Activated CD4-positive, alpha-beta T cell treated with anti-CD3 and anti-CD28 coated beads, Interleukin-2, Interleukin-4, amounts not matched to agents 100 ng/mL and 50 ng/mL, durations not matched to agents 16 hours and 8 hours (primary cell): ENCODE measurements around the gene ASPHD2.
A peak's percentile ranks its signal among the peaks of the same experiment; 100 is the strongest.
"Not testable (repeated sequence)": the region's sequence is repeated elsewhere in the genome, so short reads cannot be mapped to it uniquely, and the experiment has no call there.

Source experiments
- DNase-seq: peaks from one replicate; pipeline ENCODE4 v3.0.0-alpha.2; 2020; ENCODE audit warnings: low spot score

The ASPHD2 gene

DNA sequence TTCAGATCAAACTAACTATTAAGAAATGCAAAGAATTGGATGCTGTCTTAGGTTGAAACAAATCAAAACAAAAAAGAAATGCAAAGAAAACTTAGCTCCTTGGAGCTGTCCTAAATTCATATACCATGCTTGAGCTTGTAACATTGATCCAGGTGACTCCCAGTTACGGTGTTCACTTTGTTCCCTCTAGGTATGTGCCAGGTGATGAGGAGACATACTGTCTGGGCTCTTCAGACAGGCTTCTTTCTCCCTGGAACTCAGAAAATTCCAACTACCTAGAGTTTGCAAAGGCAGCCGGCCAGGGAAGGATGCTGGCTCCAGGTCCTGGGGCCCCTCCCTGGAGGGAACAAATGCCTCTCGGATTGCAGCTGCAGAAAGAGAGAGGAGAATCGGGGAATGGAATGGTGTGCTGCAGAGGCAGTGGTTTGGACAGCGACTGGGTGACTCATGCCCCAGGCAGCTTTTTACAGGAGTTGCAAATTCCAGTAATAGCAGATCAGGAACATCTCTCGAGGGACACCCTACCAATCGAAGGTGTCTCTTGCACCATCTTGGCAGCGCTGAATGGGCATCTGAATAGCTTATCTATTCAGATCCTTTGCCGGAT lies 12.3 kb upstream of the ASPHD2 start:
- DNase-seq, result no peak

DNA sequence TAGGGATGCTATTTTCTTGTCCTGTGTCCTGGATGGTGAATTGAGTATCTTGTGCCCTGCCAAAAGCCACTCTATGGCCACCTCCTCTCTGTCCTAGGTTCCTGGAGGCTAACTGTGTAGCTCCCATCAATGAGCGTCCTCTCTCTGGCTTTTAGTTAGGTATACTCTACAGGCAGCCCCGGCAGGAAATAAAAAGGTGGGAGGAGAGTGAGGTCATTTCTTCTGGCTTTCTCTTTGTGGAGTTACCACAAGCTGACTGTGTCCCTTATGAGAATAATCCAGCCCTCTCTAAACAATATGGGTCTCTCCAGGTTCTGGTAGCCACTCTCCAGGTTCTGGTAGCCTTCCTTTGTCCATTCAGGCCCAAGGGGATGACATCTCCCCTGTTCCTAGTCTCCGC lies 11.7 kb upstream of the ASPHD2 start:
- DNase-seq, result no peak

DNA sequence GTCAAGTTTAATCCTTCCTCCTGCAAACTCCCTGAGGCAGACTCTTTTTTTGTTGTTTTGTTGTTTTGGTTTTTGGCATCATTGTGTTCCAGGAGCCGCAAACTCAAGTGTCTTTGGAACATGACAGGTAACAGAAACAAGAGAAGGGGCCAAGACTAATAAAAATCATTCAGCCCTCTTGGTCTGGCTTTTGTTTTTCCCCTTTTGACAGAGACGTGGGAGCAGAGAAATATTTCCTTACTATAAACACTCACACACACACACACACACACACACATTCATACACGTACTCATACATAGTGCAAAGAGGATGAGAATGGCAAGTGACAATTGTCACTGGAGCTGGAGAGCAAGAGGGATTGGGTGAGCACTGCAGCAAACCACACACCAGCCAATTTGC lies 10.4 kb upstream of the ASPHD2 start:
- DNase-seq, result no peak

DNA sequence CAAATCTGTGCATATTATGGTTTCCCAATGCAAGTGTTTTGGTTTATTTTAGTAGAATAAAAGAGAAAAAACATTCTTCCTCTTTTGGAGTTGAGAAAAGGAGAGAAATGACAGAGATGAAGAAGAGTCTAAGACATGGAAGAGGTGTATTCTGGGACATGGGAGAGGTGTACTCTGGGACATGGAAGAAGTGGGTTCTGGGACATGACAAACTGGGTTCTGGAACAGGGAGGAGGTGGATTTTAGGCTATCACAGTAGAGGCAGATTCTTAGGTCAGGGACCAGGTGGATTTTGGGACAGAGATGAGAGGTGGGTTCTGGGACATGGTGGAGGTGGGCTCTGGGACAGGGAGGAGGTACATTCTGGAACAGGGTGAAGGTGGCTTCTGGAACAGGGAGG lies 2.1 kb upstream of the ASPHD2 start:
- DNase-seq, result no peak

DNA sequence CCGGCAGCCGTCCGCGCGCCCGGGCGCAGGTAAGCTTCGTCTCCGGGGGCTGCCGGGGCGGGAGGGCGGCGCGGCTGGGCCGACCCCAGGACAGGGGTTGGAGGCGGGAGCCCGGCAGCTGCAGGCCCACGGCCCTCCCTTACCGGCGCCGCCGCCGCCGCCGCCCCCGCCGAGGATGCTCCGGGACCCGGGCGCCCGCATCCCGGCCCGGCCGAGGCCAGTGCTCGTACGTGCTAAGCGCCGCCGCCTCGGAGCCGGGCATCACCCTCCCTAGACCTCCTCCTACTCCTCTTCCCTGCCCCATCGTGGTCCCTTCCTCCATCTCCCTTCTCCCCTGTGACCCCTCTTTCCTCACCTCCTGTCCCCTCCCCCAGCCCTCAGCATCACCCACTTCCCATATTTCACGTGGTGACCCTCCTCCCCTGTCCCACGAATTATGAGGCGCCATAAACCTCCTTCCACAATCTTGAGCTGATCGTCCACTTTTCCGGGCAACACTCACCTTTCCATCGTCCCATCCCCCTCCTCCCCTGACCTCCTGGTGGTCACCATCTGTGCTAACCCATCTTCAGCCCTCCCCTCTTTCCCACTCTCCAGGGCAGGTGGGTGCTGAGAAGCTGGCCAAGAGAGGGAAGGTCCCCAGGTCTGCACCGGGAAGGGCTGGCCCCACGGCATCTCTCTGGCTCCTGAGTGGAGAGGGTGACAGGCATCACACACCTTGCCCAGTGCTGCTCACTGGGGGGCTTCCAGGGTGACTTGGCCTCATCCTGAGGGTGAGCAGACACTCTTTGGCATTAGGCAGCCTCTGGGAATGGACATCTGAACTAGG lies 612 bp downstream of the ASPHD2 start:
- DNase-seq, result peak; percentile 17

DNA sequence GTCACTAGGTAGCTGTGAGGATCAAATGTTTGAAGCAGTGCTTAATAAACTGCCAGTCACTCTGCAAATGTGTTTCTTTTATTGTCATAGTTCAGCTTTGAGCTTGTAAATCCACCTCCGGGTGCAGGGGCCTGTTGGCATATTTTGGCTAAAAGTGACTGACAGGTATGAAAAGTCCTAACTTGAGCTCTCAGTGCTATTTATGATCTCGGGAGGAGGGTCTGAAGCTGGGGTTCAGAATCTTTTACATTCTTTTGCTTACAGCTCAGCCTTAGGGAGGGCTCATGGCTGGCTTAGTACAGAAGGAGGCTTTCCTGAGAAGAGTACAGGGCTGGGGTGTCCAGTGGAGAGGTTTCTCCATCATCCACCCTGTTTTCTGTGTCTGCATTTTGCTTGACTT lies 1.5 kb downstream of the ASPHD2 start:
- DNase-seq, result peak; percentile 15

DNA sequence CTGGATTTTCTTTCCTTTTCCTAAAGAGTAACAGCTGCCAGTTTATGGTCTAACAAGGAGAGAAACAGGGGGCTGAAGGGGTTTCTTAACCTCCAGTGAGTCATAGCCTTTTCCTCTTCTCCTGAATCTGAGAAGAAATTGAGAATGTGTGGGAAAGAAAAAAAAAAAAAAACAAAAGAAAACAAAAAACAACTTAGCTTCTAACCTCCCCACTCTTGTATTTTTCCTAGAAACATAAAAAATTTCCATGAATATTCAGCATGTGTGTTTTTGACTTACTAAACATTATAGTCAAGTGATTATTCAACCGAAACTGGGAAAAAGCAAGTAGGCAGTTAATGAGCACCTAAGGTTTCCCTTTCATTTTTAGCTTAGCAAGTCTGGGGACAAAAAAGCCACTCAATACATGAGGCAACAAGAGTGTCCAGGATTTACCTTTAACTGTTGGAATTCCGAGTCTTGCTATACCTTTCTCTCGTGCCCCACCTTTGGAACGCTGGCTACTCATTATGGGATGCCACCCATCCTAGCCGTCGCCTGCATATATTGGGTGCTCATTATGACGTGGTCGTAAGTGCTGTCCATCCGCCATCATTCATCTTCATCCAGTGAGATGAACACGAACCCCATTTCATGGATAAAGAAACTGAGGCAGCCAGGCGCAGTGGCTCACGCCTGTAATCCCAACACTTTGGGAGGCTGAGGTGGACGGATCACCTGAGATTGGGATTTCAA lies 2.4 kb downstream of the ASPHD2 start:
- DNase-seq, result peak; percentile 55

DNA sequence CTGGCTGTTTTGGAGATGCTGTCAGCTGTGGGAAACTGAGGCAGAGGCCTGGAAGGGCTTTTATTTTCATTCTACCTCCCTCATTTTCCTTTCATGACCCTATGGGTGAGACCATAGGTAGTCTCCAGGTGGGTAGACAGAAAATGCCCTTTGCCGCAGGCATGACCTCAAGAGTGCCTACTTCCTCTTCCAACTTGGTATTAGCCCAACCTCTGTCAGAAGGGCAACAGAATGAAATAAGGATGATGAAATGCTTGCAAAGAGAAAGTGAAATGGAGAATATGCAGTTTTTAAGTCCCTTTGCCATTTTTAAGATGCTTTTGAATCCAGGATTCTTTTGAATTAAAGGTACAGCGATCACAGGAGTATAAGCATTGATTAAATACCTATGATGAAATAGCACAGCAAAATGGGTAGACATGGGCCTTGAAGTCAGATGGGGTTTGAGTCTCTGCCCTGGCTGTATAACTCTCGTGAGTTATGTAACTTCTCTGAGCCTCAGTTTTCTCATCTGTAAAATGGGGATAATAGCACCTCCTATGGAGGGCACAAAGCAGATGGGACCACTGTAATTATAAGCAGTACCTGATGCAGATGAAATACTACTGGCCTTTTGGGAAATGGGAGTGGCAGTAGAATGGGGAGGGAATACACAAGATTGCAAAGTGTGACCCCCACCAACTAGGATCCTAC lies 3.7 kb downstream of the ASPHD2 start:
- no peak for DNase-seq

DNA sequence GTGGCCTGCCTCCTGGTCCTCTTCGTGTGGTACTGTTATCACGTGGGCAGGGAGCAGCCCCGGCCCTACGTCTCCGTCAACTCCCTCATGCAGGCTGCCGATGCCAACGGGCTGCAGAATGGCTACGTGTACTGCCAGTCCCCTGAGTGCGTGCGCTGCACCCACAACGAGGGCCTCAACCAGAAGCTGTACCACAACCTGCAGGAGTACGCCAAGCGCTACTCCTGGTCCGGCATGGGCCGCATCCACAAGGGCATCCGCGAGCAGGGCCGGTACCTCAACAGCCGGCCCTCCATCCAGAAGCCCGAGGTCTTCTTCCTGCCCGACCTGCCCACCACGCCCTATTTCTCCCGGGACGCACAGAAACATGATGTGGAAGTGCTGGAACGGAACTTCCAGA lies 4.7 kb downstream of the ASPHD2 start:
- no peak for DNase-seq

DNA sequence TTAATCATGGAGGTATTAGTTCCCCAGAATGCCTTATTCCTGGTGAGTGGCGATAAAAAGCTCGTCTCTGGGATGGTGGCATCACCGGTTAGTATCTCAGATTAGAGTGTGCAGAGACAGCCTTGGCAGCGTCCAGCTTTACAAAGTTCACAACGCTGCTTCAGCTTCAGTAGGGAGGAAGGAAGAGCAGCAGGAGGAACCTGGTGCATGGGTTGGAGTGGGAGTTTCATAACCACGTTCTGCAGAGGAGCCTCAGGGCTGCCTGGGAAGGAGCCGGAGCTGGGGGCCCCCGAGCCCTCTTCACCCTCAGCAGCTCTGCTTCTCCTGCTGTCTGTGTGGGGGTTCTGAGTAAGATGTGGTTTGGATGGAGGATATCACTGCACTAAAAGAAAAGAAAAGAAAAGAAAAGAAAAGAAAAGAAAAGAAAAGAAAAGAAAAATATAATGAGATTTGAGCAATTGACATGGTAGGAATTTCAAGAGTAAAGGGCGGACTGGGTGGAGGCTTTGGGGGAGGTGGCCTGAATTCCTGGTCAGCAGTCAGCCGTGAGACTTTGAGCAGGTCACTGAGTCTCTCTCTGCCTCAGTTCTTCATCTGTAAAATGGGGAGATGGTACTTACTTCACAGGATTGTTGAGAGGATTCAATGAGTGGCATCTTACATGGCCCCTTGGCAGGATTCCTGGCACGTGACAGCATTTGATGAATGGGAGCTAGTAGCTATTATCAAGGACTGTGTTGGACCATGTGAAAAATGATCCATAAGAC lies 6.5 kb downstream of the ASPHD2 start:
- DNase-seq, result no peak

DNA sequence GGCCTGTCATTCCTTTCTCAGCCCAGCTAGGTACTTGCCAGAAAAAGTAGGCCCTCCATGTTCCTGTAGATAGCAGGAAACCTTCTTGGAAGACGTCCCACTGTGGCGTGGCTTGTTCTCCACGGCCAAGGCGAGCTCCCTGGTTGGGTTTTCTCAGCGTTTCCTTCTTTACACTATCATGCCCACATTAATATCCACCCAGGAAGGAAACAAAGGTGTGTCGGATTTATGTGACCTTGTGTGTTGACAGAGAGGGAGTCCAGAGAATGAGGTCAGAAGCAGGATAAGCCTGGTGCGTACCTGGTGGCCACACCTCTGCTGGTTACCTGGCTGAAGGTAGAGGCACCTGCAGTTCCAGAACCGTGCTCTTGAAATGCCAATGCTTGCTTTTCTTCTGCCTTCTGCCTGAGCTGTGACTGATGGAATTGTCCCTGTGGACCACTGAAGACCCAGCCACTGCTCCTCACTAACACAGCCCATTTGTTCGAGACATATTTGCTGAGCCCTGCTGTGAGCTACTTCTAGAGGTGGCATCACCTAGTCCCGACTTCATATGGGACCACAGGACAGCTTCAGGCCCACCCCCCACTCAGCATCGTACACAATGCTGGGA lies 7.9 kb downstream of the ASPHD2 start:
- no peak for DNase-seq

DNA sequence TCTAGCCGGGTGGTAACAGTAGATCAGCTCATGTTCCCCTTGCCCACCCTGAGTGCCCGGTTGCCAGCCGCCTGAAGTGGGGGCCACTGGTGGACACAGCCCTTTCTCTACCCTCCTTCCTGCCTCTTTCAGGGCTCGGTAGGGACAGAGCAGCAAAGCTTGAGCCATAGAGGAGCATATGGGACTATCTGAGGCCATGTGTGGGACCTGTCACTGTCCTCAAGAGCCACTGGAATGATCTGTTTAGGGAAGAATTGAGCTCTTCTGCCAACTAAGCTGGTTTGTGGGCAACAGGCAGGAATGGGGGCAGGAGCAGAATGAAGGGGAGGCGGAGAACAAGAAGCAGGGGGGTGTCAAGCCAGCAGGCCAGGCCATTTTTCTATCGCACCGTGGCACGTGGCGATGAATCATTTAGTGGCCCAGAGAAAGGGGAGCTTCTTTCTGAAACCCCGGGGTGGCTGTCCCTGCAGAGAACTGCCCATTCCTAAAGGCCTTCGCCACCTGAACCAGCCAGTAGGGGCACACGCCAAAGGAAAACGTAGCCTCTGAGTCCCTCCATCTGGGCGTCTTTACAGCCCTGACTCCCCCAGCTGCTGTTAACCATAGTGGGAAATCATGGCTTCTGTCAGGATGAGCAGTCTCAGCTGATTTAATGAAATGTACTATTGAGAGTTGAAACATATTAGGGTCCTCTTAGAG lies 8.8 kb downstream of the ASPHD2 start:
- no peak for DNase-seq

DNA sequence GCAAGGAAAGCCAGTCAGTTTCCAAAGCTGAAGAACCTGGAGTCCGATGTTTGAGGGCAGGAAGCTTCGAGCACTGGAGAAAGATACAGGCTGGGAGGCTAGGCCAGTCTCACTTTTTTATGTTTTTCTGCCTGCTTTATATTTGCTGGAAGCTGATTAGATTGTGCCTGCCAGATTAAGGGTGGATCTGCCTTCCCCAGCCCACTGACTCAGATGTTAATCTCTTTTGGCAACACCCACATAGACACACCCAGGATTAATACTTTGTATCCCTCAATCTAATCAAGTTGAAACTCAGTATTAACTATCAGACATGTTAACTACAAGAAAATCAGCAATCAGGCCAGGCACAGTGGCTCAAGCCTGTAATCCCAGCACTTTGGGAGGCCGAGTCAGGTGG lies 9.7 kb downstream of the ASPHD2 start:
- DNase-seq, result not testable (repeated sequence)

DNA sequence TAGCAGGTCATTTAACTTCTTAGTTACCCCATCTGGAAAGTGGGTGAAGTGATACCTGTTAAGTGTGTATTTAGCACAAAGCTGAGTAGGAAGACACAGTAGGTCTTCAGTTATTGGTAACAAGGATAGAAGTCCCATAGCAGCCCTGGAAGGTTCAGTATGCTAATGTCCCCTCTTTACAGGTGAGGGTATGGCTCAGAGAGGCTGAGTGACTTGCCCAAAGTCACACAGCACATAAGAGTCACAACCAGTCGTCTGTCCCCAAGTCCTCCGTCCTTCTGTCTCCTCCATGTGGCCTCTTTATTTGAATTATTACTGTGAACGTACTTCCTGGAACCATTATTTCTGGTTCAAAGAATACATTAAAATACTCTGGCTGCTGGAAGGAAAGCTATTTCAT lies 10.5 kb downstream of the ASPHD2 start:
- DNase-seq, result no peak

DNA sequence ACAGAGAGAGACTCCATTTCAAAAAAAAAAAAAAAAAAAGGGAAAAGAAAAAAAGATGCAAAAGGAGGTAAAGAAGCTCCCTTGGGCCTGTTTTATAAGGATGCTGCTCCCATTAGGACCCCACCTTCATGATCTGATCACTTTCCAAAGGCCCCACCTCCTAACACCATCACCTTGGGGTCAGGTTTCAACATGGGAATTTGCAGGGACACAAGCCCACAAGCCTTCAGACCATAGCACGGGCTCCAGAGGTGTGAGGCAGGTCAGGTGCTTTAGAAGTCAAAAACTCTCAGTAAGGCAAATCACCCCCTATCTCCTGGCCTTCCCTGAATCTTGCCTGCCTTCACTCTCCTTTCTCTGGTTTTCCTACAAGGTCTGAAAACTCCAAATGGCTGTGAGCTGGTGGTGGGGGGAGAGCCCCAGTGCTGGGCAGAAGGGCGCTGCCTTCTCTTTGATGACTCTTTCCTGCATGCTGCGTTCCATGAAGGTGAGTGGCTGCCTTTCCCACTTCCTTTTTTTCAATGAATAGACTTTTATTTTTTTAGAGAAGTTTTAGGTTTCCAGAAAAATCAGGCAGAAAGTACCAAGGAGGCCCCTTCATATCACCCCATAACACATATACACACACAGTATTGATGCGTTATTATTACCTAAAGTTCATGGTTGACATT lies 13.2 kb downstream of the ASPHD2 start:
- DNase-seq, result no peak

DNA sequence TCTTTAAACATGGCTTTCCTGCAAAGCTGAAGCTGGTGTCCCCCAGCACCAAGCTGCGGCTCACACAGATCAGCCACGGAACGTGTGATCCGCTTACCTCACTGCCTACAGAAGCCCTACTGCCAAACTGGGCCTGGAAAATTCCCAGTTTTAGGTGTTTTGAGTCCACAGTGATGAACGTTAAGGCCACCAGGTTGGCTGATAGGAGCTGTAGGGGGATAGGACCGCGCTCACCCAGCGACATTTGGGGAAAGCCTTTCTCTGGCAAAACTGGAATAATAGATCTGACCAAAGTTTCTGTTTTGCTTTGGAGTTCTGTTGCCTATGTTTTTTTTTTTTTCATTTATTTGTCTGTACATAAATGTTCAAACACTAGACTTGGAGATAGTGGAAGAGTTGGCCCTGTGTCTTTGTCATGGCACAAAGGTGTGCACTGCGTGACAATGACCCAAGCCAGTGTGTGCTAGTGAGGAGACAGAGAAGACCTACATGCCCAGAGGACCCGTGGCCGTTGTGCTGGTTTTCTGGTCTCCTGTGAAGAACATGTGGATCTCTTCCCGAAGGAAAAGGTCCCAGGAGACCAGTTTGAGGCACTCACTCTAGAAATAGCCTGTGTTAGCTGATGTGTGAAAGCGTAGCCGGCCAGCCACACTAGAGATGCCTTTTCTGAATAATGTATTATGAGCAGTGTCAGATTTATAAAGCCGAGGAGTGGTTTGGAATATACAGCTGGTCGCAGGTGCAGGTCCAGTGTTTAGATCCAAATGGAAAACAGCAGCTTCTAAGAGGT lies 15.0 kb downstream of the ASPHD2 start:
- DNase-seq, result no peak

DNA sequence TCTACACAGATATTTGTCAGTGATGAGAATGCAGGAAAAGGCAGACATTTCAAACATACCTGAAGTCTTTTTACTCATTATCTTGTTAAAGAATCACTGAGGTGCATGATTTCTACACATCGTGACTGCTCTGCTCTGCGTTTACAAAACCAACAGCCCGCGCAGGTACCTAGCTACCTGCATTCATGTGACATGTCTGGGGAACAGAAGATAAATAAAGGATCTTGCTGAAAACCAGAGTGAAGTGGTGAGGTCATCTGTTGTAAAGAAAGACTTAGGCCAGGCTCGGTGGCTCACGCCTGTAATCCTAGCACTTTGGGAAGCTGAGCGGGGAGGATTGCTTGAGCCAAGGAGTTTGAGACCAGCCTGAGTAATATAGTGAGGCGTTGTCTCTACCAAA lies 15.7 kb downstream of the ASPHD2 start:
- DNase-seq, result no peak

DNA sequence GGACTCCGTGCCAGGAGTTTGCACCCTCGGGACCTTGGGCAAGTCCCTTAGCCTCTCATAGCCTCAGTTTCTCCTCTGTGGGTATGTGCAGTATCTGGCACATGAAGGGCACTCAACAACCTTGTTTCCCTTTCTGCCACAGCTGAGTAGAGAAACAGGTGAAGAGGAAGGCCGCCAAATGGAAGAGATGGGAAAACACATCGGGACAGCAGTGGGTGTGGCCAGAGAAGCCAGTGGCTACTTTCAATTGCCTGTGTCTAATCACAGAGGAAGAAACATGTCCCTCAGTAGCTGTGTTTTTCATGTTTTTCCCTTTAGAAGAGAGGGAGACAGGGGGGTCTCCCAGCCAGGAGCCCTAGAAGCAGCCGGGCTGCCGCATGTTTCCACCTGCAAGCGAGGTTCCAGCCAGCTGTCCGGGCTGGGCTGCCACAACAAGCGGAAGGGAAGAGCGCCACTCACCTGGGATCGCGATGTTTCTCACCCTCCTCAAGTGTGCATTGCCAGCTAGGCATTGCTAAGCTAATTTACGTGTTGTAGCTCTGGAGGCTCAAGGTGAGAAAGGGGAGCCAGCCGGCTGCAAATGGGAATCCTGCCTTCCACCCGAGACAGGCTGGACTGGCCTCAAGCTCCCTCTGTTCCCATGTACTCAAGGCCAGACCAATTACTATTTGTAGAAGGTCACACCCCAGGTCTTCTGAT lies 16.7 kb downstream of the ASPHD2 start:
- DNase-seq, result no peak
